HepG2 (cell line): ENCODE results near the gene ACAT2. TPM values are rescaled to one million over a fixed set of nuclear protein-coding genes. Genes with fewer than 3 reads are reported as not detected.

Source experiments
- BHLHE40 ChIP-seq: IDR thresholded peaks from 2 replicates; pipeline ENCODE4 v1.6.1; 2011; ENCODE audit warnings: low read length, improper control_type of control experiment
- CREM ChIP-seq, 2 experiments: sonication (generic) in 1 of 2; formaldehyde crosslinking in 1 of 2; IDR thresholded peaks; 2 replicates each; pipeline versions ENCODE4 v1.4.0 to v1.6.1; 2016 to 2020; ENCODE audit warnings: antibody characterized with exemption in 1 of 2, mild to moderate bottlenecking in 1 of 2, missing genetic modification reagents in 1 of 2
- DR1 ChIP-seq: sonication (generic); formaldehyde crosslinking; IDR thresholded peaks from 2 replicates; pipeline ENCODE4 v1.8.0; 2021; ENCODE audit warnings: mild to moderate bottlenecking, missing genetic modification reagents, inconsistent platforms
- ELF3 ChIP-seq: IDR thresholded peaks from 2 replicates; pipeline ENCODE4 v1.6.1; 2016; ENCODE audit warnings: missing genetic modification reagents, missing compliant biosample characterization
- FOXM1 ChIP-seq: sonication (generic); formaldehyde crosslinking; IDR thresholded peaks from 2 replicates; pipeline ENCODE4 v1.5.0; 2020; ENCODE audit warnings: missing genetic modification reagents
- HNRNPK ChIP-seq: fragments of 200-400 bp; formaldehyde crosslinking; IDR thresholded peaks from 2 replicates; pipeline ENCODE4 v1.6.1; 2018; ENCODE audit warnings: low read length, low read depth, moderate library complexity, mild to moderate bottlenecking; ENCODE audit not compliant: poor library complexity, severe bottlenecking
- SP140L ChIP-seq: sonication (generic); formaldehyde crosslinking; IDR thresholded peaks from 2 replicates; pipeline ENCODE4 v1.4.0; 2020; ENCODE audit warnings: missing genetic modification reagents, borderline replicate concordance
- ZNF777 ChIP-seq: sonication (generic); formaldehyde crosslinking; IDR thresholded peaks from 2 replicates; pipeline ENCODE4 v1.4.0; 2020; ENCODE audit warnings: missing genetic modification reagents
- polyA plus RNA-seq, 8 experiments: library from polyadenylated mRNA; depleted of rRNA in 3 of 8; stranded (reverse) in 7 of 8; unstranded in 1 of 8; fragments of >200 nt; fragmentation: Illumina TruSeq in 4 of 8; extraction: Trizol in 4 of 8; gene quantifications; 2 replicates each; pipeline versions ENCODE4 v1.2.1 to v1.2.3, GENCODE V29; 2011 to 2016; ENCODE audit warnings: low read depth in 4 of 8, missing spikeins in 1 of 8, mixed read lengths in 1 of 8; ENCODE audit not compliant: insufficient read depth in 1 of 8
- total RNA-seq, 5 experiments: library from RNA; depleted of rRNA; stranded (reverse); fragments of >200 nt; fragmentation: Illumina TruSeq; extraction: Trizol; gene quantifications; 2 replicates each; pipeline ENCODE4 v1.2.3, GENCODE V29; 2016; ENCODE audit warnings: low read depth in 1 of 5
- TF ChIP-seq, protein P1 (sequence below): sonication (generic); formaldehyde crosslinking; IDR thresholded peaks from 2 replicates; pipeline ENCODE4 v1.5.1; 2020; ENCODE audit warnings: mild to moderate bottlenecking, missing genetic modification reagents, moderate library complexity
- TF ChIP-seq, protein P2 (sequence below): sonication (generic); formaldehyde crosslinking; IDR thresholded peaks from 2 replicates; pipeline ENCODE4 v1.4.0; 2020; ENCODE audit warnings: missing genetic modification reagents
- TF ChIP-seq, protein P3 (sequence below): IDR thresholded peaks from 2 replicates; pipeline ENCODE4 v1.4.0; 2020; ENCODE audit warnings: mild to moderate bottlenecking, missing genetic modification reagents
- TF ChIP-seq, protein P4 (sequence below): IDR thresholded peaks from 2 replicates; pipeline ENCODE4 v1.6.1; 2016; ENCODE audit warnings: missing compliant biosample characterization, missing genetic modification reagents, borderline replicate concordance
- TF ChIP-seq, protein P5 (sequence below): IDR thresholded peaks from 2 replicates; pipeline ENCODE4 v1.6.1; 2012; ENCODE audit warnings: low read length, improper control_type of control experiment

ACAT2 gene
- total and polyA plus RNA-seq, 2 of the 13 experiments (the other 11 are each of a cell fraction or from before 2014, with no cell fraction given) = 121 to 534 TPM

DNA sequence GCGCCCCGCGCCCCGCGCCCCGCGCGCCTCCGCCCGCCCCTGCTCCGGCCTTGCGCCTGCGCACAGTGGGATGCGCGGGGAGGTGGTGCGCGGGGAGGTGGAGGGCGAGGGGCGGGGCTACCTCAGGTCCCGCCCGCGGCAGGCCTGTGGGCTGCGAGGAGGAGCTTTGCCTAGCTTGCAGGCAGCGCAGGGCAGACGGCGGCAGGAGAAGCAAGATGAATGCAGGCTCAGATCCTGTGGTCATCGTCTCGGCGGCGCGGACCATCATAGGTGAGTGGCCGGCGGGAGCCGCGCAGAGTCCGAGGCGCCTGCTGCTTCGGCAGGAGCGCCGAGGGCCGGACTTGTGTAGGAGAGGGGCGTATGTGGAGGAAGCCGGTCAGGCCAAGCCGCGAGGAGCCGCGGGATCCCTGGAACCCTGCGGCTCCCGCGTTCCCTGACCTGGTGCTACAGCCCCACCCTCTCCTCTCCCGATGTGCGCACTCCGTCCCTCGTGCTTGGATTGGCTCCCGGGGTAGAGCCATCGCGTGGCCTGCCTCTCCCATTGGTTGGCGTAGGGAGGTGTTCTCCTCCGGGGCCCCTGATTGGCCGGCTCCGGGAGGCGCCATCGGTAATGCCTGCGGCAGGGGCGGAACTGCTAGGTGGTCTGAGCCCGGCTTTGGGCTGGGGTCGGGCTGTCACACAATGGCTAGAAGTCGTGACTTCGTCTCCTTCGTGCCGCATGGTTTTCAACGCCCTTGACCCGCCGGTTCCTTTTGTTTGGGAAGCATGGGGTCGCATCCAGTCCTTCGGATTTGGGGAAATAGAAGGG lies at the start of gene ACAT2 (continued):
- TF ChIP-seq, protein P1, sequence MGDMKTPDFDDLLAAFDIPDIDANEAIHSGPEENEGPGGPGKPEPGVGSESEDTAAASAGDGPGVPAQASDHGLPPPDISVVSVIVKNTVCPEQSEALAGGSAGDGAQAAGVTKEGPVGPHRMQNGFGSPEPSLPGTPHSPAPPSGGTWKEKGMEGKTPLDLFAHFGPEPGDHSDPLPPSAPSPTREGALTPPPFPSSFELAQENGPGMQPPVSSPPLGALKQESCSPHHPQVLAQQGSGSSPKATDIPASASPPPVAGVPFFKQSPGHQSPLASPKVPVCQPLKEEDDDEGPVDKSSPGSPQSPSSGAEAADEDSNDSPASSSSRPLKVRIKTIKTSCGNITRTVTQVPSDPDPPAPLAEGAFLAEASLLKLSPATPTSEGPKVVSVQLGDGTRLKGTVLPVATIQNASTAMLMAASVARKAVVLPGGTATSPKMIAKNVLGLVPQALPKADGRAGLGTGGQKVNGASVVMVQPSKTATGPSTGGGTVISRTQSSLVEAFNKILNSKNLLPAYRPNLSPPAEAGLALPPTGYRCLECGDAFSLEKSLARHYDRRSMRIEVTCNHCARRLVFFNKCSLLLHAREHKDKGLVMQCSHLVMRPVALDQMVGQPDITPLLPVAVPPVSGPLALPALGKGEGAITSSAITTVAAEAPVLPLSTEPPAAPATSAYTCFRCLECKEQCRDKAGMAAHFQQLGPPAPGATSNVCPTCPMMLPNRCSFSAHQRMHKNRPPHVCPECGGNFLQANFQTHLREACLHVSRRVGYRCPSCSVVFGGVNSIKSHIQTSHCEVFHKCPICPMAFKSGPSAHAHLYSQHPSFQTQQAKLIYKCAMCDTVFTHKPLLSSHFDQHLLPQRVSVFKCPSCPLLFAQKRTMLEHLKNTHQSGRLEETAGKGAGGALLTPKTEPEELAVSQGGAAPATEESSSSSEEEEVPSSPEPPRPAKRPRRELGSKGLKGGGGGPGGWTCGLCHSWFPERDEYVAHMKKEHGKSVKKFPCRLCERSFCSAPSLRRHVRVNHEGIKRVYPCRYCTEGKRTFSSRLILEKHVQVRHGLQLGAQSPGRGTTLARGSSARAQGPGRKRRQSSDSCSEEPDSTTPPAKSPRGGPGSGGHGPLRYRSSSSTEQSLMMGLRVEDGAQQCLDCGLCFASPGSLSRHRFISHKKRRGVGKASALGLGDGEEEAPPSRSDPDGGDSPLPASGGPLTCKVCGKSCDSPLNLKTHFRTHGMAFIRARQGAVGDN (CRISPR knock-in tag) = 0 out of 2 replicates have a peak, but pooled peaks have one; percentile 99
- TF ChIP-seq ZNF777 (CRISPR knock-in tag) (peak; percentile 44; the same call in 1 of the 2 replicates), ELF3 (peak; percentile 66), FOXM1 (CRISPR knock-in tag) (peak; percentile 63), HNRNPK (peak; percentile 30), DR1 (peak; percentile 90), CREM (IDR thresholded peaks at IDR 0.05) (peak; percentile 92), CREM (CRISPR knock-in tag; IDR thresholded peaks at IDR 0.05) (no peak), SP140L (CRISPR knock-in tag) (no peak; the same call in 1 of the 2 replicates), BHLHE40 (no peak)
- TF ChIP-seq, protein P2, sequence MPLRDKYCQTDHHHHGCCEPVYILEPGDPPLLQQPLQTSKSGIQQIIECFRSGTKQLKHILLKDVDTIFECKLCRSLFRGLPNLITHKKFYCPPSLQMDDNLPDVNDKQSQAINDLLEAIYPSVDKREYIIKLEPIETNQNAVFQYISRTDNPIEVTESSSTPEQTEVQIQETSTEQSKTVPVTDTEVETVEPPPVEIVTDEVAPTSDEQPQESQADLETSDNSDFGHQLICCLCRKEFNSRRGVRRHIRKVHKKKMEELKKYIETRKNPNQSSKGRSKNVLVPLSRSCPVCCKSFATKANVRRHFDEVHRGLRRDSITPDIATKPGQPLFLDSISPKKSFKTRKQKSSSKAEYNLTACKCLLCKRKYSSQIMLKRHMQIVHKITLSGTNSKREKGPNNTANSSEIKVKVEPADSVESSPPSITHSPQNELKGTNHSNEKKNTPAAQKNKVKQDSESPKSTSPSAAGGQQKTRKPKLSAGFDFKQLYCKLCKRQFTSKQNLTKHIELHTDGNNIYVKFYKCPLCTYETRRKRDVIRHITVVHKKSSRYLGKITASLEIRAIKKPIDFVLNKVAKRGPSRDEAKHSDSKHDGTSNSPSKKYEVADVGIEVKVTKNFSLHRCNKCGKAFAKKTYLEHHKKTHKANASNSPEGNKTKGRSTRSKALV = peak; percentile 74
- TF ChIP-seq, protein P3, sequence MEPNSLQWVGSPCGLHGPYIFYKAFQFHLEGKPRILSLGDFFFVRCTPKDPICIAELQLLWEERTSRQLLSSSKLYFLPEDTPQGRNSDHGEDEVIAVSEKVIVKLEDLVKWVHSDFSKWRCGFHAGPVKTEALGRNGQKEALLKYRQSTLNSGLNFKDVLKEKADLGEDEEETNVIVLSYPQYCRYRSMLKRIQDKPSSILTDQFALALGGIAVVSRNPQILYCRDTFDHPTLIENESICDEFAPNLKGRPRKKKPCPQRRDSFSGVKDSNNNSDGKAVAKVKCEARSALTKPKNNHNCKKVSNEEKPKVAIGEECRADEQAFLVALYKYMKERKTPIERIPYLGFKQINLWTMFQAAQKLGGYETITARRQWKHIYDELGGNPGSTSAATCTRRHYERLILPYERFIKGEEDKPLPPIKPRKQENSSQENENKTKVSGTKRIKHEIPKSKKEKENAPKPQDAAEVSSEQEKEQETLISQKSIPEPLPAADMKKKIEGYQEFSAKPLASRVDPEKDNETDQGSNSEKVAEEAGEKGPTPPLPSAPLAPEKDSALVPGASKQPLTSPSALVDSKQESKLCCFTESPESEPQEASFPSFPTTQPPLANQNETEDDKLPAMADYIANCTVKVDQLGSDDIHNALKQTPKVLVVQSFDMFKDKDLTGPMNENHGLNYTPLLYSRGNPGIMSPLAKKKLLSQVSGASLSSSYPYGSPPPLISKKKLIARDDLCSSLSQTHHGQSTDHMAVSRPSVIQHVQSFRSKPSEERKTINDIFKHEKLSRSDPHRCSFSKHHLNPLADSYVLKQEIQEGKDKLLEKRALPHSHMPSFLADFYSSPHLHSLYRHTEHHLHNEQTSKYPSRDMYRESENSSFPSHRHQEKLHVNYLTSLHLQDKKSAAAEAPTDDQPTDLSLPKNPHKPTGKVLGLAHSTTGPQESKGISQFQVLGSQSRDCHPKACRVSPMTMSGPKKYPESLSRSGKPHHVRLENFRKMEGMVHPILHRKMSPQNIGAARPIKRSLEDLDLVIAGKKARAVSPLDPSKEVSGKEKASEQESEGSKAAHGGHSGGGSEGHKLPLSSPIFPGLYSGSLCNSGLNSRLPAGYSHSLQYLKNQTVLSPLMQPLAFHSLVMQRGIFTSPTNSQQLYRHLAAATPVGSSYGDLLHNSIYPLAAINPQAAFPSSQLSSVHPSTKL = no peak
- TF ChIP-seq, protein P4, sequence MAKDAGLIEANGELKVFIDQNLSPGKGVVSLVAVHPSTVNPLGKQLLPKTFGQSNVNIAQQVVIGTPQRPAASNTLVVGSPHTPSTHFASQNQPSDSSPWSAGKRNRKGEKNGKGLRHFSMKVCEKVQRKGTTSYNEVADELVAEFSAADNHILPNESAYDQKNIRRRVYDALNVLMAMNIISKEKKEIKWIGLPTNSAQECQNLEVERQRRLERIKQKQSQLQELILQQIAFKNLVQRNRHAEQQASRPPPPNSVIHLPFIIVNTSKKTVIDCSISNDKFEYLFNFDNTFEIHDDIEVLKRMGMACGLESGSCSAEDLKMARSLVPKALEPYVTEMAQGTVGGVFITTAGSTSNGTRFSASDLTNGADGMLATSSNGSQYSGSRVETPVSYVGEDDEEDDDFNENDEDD = no peak
- TF ChIP-seq, protein P5, sequence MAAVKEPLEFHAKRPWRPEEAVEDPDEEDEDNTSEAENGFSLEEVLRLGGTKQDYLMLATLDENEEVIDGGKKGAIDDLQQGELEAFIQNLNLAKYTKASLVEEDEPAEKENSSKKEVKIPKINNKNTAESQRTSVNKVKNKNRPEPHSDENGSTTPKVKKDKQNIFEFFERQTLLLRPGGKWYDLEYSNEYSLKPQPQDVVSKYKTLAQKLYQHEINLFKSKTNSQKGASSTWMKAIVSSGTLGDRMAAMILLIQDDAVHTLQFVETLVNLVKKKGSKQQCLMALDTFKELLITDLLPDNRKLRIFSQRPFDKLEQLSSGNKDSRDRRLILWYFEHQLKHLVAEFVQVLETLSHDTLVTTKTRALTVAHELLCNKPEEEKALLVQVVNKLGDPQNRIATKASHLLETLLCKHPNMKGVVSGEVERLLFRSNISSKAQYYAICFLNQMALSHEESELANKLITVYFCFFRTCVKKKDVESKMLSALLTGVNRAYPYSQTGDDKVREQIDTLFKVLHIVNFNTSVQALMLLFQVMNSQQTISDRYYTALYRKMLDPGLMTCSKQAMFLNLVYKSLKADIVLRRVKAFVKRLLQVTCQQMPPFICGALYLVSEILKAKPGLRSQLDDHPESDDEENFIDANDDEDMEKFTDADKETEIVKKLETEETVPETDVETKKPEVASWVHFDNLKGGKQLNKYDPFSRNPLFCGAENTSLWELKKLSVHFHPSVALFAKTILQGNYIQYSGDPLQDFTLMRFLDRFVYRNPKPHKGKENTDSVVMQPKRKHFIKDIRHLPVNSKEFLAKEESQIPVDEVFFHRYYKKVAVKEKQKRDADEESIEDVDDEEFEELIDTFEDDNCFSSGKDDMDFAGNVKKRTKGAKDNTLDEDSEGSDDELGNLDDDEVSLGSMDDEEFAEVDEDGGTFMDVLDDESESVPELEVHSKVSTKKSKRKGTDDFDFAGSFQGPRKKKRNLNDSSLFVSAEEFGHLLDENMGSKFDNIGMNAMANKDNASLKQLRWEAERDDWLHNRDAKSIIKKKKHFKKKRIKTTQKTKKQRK = no peak
